RWPE1 (cell line): ENCODE data around the gene SLC19A1.

ENCODE experiments used
- CTCF ChIA-PET: fragments of 350-600 bp; sonication (Branson Sonifier 250); formaldehyde crosslinking; extraction: SDS; loops from one replicate; lab custom pipeline; 2021; lab: Yijun Ruan, JAX
- POLR2A ChIA-PET: fragments of 400-600 bp; formaldehyde crosslinking; extraction: SDS; loops from one replicate; lab custom pipeline; 2020; ENCODE audit warnings: antibody characterized with exemption; ENCODE audit not compliant: low non-redundant PET; lab: Yijun Ruan, JAX
- DNase-seq: peaks from one replicate; pipeline ENCODE4 v3.0.0; 2012; ENCODE audit warnings: low spot score
- H3K27ac ChIP-seq: fragments of 450-650 bp; 2 replicates; pipeline ENCODE4 v1.5.1; 2017
- CTCF ChIP-seq: fragments of 450-650 bp; conservative IDR thresholded peaks from 2 replicates; pipeline ENCODE4 v1.5.1; 2017; ENCODE audit warnings: low read depth, mild to moderate bottlenecking

SLC19A1 gene

GRCh38 chr21:45484318-45484717 lies 57.9 kb downstream of the SLC19A1 start:
- no peak overlapping the region for H3K27ac ChIP-seq
- no peak for DNase-seq
- no peak for TF ChIP-seq CTCF
- ChIA-PET POLR2A (no interaction called here), CTCF (no interaction called here)

GRCh38 chr21:45482899-45483821 lies 59.1 kb downstream of the SLC19A1 start:
- POLR2A ChIA-PET, result no interaction called here
- CTCF ChIA-PET, result no interaction called here
- no peak for TF ChIP-seq CTCF
- H3K27ac ChIP-seq, result no peak overlapping the region
- no peak for DNase-seq

- H3K27ac ChIP-seq, result no peak overlapping the region
- ChIA-PET POLR2A (no interaction called here), CTCF (no interaction called here)
- no peak for TF ChIP-seq CTCF
- no peak for DNase-seq
Measured at GRCh38 chr21:45481977-45482898, 60.0 kb downstream of the SLC19A1 start.

DNA sequence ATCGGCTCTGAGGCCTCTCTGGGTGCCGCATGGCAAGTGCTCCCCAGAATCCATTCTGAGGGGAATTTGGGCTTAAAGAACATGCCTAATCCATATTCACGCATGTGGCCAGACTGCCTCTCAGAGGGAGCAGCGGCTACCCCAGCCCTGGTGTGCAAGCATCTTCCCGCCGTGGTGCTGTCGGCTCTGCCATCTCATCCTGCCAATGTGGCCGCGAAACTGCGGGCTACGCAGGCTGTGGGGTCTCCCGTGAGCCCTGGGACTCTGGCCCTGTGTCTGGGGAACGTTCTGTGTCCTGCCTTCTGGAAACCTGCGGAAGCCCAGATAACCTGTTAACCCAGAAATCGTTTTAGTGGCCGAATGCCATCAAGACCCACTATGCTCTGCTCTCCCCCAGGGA lies 60.7 kb downstream of the SLC19A1 start:
- no peak for DNase-seq
- no peak for TF ChIP-seq CTCF
- POLR2A ChIA-PET, result no interaction called here
- CTCF ChIA-PET, result no interaction called here
- no peak overlapping the region for H3K27ac ChIP-seq

DNA sequence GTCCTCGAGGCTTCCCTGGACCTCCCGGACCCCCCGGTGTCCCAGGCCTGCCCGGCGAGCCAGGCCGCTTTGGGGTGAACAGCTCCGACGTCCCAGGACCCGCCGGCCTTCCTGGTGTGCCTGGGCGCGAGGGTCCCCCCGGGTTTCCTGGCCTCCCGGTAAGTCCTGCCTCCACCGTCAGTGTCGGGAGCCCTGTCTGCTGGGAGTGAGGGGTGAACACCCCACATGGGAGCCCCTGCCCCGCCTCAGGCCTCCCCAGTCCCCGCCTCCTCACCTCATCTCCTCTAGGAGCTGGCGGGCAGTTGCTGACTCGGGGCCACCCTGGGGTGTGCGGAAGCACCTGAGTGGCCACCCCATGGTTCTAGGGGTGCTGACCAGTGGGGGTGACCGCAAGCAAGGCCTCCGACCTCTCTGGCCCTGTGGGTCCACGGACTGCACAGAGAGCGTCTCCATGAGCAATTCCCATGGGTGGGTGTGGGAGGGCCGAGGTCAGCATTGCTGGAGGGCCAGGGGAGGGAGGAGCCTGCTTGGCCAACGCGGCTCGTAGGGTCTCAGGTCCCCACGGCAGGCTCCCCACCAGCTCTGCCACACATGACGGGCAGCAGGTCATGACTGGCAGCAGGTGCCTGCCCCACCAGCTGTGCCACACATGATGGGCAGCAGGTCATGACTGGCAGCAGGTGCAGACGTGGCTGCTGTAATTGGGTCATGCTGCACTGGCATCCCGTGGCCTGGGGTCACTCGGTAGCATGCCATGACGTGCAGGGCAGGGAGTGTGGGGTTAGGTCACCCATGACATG lies 61.3 kb downstream of the SLC19A1 start:
- CTCF ChIA-PET, result no interaction called here
- POLR2A ChIA-PET, result no interaction called here
- H3K27ac ChIP-seq, result no peak overlapping the region
- no peak for DNase-seq
- no peak for TF ChIP-seq CTCF
